Stimulated activated CD4-positive, alpha-beta T cell treated with anti-CD3 and anti-CD28 coated beads, Interleukin-2, amount 100 ng/mL, for 48 hours (primary cell): ENCODE results near the gene SLC38A9.
"Not testable (repeated sequence)": the region's sequence is repeated elsewhere in the genome, so short reads cannot be mapped to it uniquely, and the experiment has no call there.

Experiments used
- DNase-seq, 2 donors: peaks; one replicate each; pipeline ENCODE4 v3.0.0-alpha.2; 2020

The SLC38A9 gene

GRCh38 chr5:55608595-55609349 lies 103.4 kb downstream of the SLC38A9 start:
- no peak for DNase-seq

- not testable (repeated sequence) for DNase-seq
Measured at GRCh38 chr5:55607309-55607708, 104.8 kb downstream of the SLC38A9 start.

GRCh38 chr5:55604611-55605067 lies 107.5 kb downstream of the SLC38A9 start:
- no peak for DNase-seq

GRCh38 chr5:55603922-55604321 lies 108.2 kb downstream of the SLC38A9 start:
- DNase-seq, result no peak

GRCh38 chr5:55601628-55602027 lies 110.5 kb downstream of the SLC38A9 start:
- DNase-seq, result no peak

- DNase-seq, result no peak
Measured at GRCh38 chr5:55601204-55601618, 110.9 kb downstream of the SLC38A9 start.

- DNase-seq, result no peak
Measured at GRCh38 chr5:55600497-55601203, 111.5 kb downstream of the SLC38A9 start.

- no peak for DNase-seq
Measured at GRCh38 chr5:55600086-55600485, 112.0 kb downstream of the SLC38A9 start.

GRCh38 chr5:55599148-55600050 lies 112.7 kb downstream of the SLC38A9 start:
- DNase-seq, result no peak

- no peak for DNase-seq
Measured at GRCh38 chr5:55597014-55597981, 114.8 kb downstream of the SLC38A9 start.

GRCh38 chr5:55594671-55595070 lies 117.5 kb downstream of the SLC38A9 start:
- DNase-seq, result no peak

GRCh38 chr5:55593115-55593472 lies 119.0 kb downstream of the SLC38A9 start:
- no peak for DNase-seq

GRCh38 chr5:55592388-55593114 lies 119.6 kb downstream of the SLC38A9 start:
- DNase-seq, result no peak

- DNase-seq, result no peak
Measured at GRCh38 chr5:55591686-55592085, 120.4 kb downstream of the SLC38A9 start.

GRCh38 chr5:55585206-55585610 lies 126.9 kb downstream of the SLC38A9 start:
- no peak for DNase-seq

GRCh38 chr5:55584398-55585205 lies 127.5 kb downstream of the SLC38A9 start:
- no peak for DNase-seq

- no peak for DNase-seq
Measured at GRCh38 chr5:55583578-55583977, 128.5 kb downstream of the SLC38A9 start.

GRCh38 chr5:55582256-55582655 lies 129.9 kb downstream of the SLC38A9 start:
- no peak for DNase-seq

GRCh38 chr5:55580042-55580441 lies 132.1 kb downstream of the SLC38A9 start:
- DNase-seq, result no peak

- no peak for DNase-seq
Measured at GRCh38 chr5:55578771-55579170, 133.4 kb downstream of the SLC38A9 start.
